GM19025 (cell line): ENCODE results near the gene ZNF287.

Source experiments
- ATAC-seq: cut with Tn5 transposase; IDR thresholded peaks from one replicate; pipeline ENCODE4 v1.9.1; 2021; ENCODE audit warnings: mild to moderate bottlenecking, low read depth, moderate library complexity; ENCODE audit not compliant: unreplicated experiment

The ZNF287 gene

DNA sequence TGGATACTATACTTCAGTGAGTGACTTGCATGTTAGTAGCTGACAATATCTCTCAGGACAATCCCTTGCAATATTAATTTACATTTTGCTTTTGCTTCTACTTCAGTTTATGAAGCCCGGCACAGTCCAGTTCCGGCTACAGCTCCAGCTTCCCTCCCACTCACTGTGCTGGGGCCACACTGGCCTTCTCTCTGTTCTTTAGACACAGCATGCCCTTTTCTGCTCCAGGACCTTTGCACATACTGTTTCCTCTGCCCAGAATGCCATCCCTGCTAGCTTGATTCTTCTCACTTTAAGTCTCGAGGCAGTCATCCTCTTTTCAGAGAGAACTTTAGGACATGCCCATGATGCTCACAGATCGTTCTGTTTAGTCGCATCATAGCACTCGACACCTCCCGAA lies 51.5 kb downstream of the ZNF287 start:
- no peak for ATAC-seq

DNA sequence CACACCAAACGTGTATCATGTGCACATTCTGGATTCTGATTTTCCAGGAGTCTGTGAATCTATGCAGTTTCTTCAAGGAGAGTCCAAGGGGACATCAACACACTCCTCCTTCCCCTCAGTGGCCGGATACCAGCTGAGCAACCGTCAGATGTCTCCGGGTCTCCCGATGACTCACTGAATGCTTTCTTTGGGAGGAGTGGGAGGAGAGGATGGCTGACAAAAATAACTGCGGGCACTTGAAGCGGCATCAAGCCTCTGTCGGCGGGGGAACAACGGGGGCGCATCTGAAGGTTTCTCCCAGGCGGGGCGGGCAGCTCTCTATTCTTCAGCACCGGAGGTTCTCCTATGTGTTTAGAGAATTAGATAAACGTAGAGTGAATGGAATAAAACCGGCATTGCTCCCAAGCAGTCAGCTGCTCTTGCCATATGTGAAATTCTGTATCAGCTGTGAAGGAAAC lies 52.4 kb downstream of the ZNF287 start:
- ATAC-seq, result no peak

GRCh38 chr17:16515933-16516332 lies 53.1 kb downstream of the ZNF287 start:
- ATAC-seq, result no peak

- ATAC-seq, result no peak
Observed at GRCh38 chr17:16513873-16514272, 55.1 kb downstream of the ZNF287 start.

GRCh38 chr17:16512011-16512410 lies 57.0 kb downstream of the ZNF287 start:
- ATAC-seq, result no peak

DNA sequence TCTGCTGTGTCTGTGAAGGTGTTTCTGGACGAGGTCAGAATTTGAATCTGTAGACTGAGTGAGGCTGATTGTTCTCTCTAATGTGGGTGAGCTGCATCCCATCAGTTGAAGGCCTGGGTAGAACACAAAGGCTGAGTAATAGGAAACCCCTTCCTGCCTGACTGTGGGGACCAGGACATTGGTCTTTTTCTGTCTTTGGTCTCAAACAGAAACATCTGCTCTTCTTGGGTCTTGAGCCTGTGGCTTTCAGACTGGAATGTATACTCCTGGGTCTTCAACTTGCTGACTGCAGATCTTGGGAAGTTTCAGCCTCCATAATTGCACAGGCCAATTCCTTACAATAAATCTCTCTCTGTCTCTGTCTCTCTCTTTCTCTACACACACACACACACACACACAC lies 57.4 kb downstream of the ZNF287 start:
- no peak for ATAC-seq

DNA sequence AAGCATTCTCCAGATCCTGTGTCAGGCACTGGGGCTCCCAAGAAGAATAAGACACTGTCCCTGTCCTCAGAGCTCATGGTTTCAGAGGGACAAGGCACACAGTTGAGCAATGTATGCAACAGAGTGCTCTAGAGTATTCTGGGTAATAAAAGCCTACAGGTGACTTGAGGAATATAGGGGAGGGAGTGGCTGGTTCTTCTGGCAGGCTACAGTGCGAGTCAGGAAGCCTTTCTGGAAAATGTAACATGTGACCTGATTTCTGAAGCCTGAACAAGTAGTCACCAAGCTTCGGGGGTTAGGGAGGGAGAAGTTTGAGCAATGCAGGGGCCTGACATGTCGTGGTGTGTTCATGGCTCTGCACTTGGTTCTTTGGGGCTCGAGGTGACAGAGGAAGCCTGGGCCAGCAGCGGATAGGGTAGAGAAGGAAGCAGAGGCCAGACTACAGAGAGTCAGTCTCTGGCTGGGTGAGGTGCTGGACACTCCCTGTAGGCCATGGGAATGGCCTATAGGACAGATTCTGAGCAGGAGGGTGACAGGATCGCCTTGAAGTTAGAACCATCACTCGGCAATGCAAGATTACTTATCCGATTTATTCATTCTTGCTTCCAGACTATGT lies 61.0 kb downstream of the ZNF287 start:
- no peak for ATAC-seq

- no peak for ATAC-seq
Observed at GRCh38 chr17:16506188-16506587, 62.8 kb downstream of the ZNF287 start.

- ATAC-seq, result no peak
Observed at GRCh38 chr17:16504984-16505383, 64.0 kb downstream of the ZNF287 start.
